ENCODE results near the gene KCNH1. TPM values are rescaled to one million over a fixed set of nuclear protein-coding genes. Genes with fewer than 3 reads are reported as not detected.

The KCNH1 gene
- polyA plus RNA-seq, 1 of the 3 experiments (the other 2 are of a cell fraction), result 0.08 TPM

DNA sequence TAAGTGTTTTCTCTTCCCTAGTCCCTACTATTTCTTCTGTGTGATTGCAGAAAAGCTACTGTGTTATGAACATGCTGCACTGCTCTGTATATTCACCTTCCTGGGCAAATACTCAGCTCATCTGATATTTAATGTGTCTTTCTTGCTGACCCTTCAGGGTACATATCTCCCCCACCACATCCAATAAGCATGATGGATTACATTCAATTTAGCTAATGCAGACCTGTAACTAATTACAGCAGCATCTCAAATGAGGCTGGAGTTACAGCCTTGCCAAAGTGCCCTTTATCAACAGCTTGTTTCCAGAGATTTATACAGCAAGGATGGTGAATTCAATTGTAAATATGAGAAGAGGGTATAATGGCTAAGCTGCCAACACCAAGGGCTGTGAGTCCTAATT, 144.0 kb downstream of the KCNH1 start:
- CTCF ChIA-PET, result interaction anchor here (1.0 to 2.6 kb wide), 5 partner anchors 40 to 583 kb away, joined by 3 to 14 read pairs (median 7); partner anchors contain the start of gene KCNH1

DNA sequence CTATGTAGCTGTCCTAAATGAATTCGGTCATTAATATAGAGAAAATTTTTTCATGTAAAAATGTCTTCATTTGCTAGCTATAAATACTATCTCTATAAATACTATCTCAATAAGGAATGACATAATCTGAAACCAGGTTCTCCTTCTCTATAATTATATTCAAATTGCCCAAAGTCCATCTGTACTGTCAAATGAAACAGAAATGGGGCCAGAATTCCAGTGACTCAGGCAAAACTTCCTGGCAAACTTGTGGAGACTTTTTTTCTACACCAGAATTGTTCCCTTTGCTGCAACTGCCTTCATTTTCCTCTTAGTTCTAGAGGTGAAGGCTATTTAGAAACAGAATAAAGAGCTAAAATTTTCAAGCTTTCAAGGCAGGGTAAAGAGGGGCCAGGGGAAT, 152.5 kb downstream of the KCNH1 start:
- no peak for DNase-seq
- H3K79me2 ChIP-seq (ENCODE audit: insufficient read depth), result no peaks in the 10 kb centered on the region
- no peak overlapping the region for H3K4me2 ChIP-seq
- WGBS (ENCODE audit: low lambda C conversion rate), result 39% methylated on average over 1 of the region's 1 CpG
- no peak overlapping the region for H3K9ac ChIP-seq
- H3K4me3 ChIP-seq (ENCODE audit: low read depth in 2 of 2, low read length in 1 of 2), result no peak overlapping the region
- H3K27ac ChIP-seq (ENCODE audit: low read depth in 2 of 2, low read length in 1 of 2), result no peak overlapping the region
- ChIA-PET CTCF (no interaction called here), POLR2A (no interaction called here)
- no peaks in the 10 kb centered on the region for H3K9me2 ChIP-seq
- no peaks in the 10 kb centered on the region for H3K36me3 ChIP-seq (replicated peaks in 1 of 2; ENCODE audit: control insufficient read depth in 1 of 2, insufficient read depth in 2 of 2, low read length in 1 of 2)
- no peaks in the 10 kb centered on the region; a peak in 1 of 4 replicates for H3K4me1 ChIP-seq (ENCODE audit: control insufficient read depth in 1 of 2, insufficient read depth in 2 of 2, low read depth in 1 of 2, low read length in 1 of 2)
- no peaks in the 10 kb centered on the region for H3K27me3 ChIP-seq (ENCODE audit: insufficient read depth)
- H3F3A ChIP-seq (replicated peaks; ENCODE audit: insufficient read depth), result no peaks in the 10 kb centered on the region
- TF ChIP-seq, protein P1, sequence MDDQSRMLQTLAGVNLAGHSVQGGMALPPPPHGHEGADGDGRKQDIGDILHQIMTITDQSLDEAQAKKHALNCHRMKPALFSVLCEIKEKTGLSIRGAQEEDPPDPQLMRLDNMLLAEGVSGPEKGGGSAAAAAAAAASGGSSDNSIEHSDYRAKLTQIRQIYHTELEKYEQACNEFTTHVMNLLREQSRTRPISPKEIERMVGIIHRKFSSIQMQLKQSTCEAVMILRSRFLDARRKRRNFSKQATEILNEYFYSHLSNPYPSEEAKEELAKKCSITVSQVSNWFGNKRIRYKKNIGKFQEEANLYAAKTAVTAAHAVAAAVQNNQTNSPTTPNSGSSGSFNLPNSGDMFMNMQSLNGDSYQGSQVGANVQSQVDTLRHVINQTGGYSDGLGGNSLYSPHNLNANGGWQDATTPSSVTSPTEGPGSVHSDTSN (IDR thresholded peaks at IDR 0.05), result no peak
- TF ChIP-seq EP300 (IDR thresholded peaks at IDR 0.05; ENCODE audit: borderline replicate concordance in 1 of 2, low read depth in 1 of 2, low read length in 1 of 2) (no peak), EZH2phosphoT487 (IDR thresholded peaks at IDR 0.05; ENCODE audit: borderline replicate concordance, low read depth) (no peak), FOXM1 (IDR thresholded peaks at IDR 0.05; ENCODE audit: low read depth) (no peak), GATA2 (CRISPR knock-in tag; IDR thresholded peaks at IDR 0.05) (no peak), JUND (IDR thresholded peaks at IDR 0.05) (no peak), ELF1 (IDR thresholded peaks at IDR 0.05) (no peak), FOXJ3 (CRISPR knock-in tag; IDR thresholded peaks at IDR 0.05) (no peak), POLR2AphosphoS5 (IDR thresholded peaks at IDR 0.05; ENCODE audit: low read depth, low read length) (no peak), TCF12 (IDR thresholded peaks at IDR 0.05) (no peak), SIN3A (IDR thresholded peaks at IDR 0.05; ENCODE audit: borderline replicate concordance, low read depth, low read length) (no peak), MEF2A (IDR thresholded peaks at IDR 0.05; ENCODE audit: borderline replicate concordance, low read depth) (no peak), RCOR1 (IDR thresholded peaks at IDR 0.05; ENCODE audit: low read length) (no peak), RAD21 (IDR thresholded peaks at IDR 0.05; ENCODE audit: low read length) (no peak), NRF1 (IDR thresholded peaks at IDR 0.05; ENCODE audit: low read depth, low read length) (no peak), RXRA (IDR thresholded peaks at IDR 0.05; ENCODE audit: borderline replicate concordance, low read depth) (no peak)
- TF ChIP-seq, protein P2, sequence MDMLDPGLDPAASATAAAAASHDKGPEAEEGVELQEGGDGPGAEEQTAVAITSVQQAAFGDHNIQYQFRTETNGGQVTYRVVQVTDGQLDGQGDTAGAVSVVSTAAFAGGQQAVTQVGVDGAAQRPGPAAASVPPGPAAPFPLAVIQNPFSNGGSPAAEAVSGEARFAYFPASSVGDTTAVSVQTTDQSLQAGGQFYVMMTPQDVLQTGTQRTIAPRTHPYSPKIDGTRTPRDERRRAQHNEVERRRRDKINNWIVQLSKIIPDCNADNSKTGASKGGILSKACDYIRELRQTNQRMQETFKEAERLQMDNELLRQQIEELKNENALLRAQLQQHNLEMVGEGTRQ (IDR thresholded peaks at IDR 0.05; ENCODE audit: borderline replicate concordance, low read depth, low read length), result no peak
- TF ChIP-seq, protein P3, sequence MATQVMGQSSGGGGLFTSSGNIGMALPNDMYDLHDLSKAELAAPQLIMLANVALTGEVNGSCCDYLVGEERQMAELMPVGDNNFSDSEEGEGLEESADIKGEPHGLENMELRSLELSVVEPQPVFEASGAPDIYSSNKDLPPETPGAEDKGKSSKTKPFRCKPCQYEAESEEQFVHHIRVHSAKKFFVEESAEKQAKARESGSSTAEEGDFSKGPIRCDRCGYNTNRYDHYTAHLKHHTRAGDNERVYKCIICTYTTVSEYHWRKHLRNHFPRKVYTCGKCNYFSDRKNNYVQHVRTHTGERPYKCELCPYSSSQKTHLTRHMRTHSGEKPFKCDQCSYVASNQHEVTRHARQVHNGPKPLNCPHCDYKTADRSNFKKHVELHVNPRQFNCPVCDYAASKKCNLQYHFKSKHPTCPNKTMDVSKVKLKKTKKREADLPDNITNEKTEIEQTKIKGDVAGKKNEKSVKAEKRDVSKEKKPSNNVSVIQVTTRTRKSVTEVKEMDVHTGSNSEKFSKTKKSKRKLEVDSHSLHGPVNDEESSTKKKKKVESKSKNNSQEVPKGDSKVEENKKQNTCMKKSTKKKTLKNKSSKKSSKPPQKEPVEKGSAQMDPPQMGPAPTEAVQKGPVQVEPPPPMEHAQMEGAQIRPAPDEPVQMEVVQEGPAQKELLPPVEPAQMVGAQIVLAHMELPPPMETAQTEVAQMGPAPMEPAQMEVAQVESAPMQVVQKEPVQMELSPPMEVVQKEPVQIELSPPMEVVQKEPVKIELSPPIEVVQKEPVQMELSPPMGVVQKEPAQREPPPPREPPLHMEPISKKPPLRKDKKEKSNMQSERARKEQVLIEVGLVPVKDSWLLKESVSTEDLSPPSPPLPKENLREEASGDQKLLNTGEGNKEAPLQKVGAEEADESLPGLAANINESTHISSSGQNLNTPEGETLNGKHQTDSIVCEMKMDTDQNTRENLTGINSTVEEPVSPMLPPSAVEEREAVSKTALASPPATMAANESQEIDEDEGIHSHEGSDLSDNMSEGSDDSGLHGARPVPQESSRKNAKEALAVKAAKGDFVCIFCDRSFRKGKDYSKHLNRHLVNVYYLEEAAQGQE (IDR thresholded peaks at IDR 0.05; ENCODE audit: low read depth, low read length), result no peak
- TF ChIP-seq, protein P4, sequence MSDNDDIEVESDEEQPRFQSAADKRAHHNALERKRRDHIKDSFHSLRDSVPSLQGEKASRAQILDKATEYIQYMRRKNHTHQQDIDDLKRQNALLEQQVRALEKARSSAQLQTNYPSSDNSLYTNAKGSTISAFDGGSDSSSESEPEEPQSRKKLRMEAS (IDR thresholded peaks at IDR 0.05; ENCODE audit: low read depth), result no peak
- H4K20me1 ChIP-seq (ENCODE audit: insufficient read depth), result no peaks in the 10 kb centered on the region
- H3K9me3 ChIP-seq, result no peaks in the 10 kb centered on the region
- no peak overlapping the region for H2AFZ ChIP-seq (ENCODE audit: low read depth)

More for the DNA sequence above, 144.0 kb downstream of the KCNH1 start:
- Histone ChIP-seq H2AFZ (ENCODE audit: low read depth) (no peak overlapping the region), H3K4me1 (ENCODE audit: control insufficient read depth in 1 of 2, insufficient read depth in 2 of 2, low read depth in 1 of 2, low read length in 1 of 2) (peaks cover 0 to 7% of the 10 kb centered on the region in 2 experiments; a peak in 2 of 4 replicates), H3K27ac (ENCODE audit: low read depth in 2 of 2, low read length in 1 of 2) (peak overlapping the region in 1 of 2 experiments; percentile 87; a peak in 2 of 4 replicates), H3F3A (replicated peaks; ENCODE audit: insufficient read depth) (no peaks in the 10 kb centered on the region), H3K9me3 (no peaks in the 10 kb centered on the region), H3K9ac (no peak overlapping the region), H3K4me2 (no peak overlapping the region), H3K79me2 (ENCODE audit: insufficient read depth) (no peaks in the 10 kb centered on the region), H3K4me3 (ENCODE audit: low read depth in 2 of 2, low read length in 1 of 2) (no peak overlapping the region), H4K20me1 (ENCODE audit: insufficient read depth) (no peaks in the 10 kb centered on the region), H3K36me3 (replicated peaks in 1 of 2; ENCODE audit: control insufficient read depth in 1 of 2, insufficient read depth in 2 of 2, low read length in 1 of 2) (no peaks in the 10 kb centered on the region), H3K9me2 (no peaks in the 10 kb centered on the region), H3K27me3 (ENCODE audit: insufficient read depth) (no peaks in the 10 kb centered on the region)
- POLR2A ChIA-PET, result interaction anchor here (0.6 to 1.6 kb wide), 4 partner anchors 40 to 661 kb away, joined by 3 to 11 read pairs (median 5); partner anchors contain the start of genes HHAT and KCNH1
- TF ChIP-seq EP300 (IDR thresholded peaks at IDR 0.05; ENCODE audit: borderline replicate concordance in 1 of 2, low read depth in 1 of 2, low read length in 1 of 2), result peak in 1 of 2 experiments; percentile 94; a peak in 2 of 4 replicates
- no peak for TF ChIP-seq JUND (IDR thresholded peaks at IDR 0.05)
- peak; percentile 18 for TF ChIP-seq RAD21 (IDR thresholded peaks at IDR 0.05; ENCODE audit: low read length)
- peak; percentile 88; the same call in 1 of the 2 replicates for TF ChIP-seq FOXJ3 (CRISPR knock-in tag; IDR thresholded peaks at IDR 0.05)
- TF ChIP-seq, protein P2 (IDR thresholded peaks at IDR 0.05; ENCODE audit: borderline replicate concordance, low read depth, low read length), result no peak
- 0 out of 2 replicates have a peak, but pooled peaks have one; percentile 10 for TF ChIP-seq TCF12 (IDR thresholded peaks at IDR 0.05)
- TF ChIP-seq GATA2 (CRISPR knock-in tag; IDR thresholded peaks at IDR 0.05), result peak; percentile 89
- TF ChIP-seq MXI1 (IDR thresholded peaks at IDR 0.05; ENCODE audit: low read depth, low read length), result peak; percentile 43; the same call in 1 of the 2 replicates
- peak; percentile 78 for TF ChIP-seq RCOR1 (IDR thresholded peaks at IDR 0.05; ENCODE audit: low read length)
- peak; percentile 78 for TF ChIP-seq CHD2 (IDR thresholded peaks at IDR 0.05; ENCODE audit: low read length, partially characterized antibody)
- peak; percentile 61 for DNase-seq
